Measurements from ENCODE around the gene SREBF1. TPM values are rescaled to one million over a fixed set of nuclear protein-coding genes. Genes with fewer than 3 reads are reported as not detected.
A peak's percentile ranks its signal among the peaks of the same experiment; 100 is the strongest.

Gene SREBF1
- total RNA-seq, 1 donor: 92.0 TPM

DNA sequence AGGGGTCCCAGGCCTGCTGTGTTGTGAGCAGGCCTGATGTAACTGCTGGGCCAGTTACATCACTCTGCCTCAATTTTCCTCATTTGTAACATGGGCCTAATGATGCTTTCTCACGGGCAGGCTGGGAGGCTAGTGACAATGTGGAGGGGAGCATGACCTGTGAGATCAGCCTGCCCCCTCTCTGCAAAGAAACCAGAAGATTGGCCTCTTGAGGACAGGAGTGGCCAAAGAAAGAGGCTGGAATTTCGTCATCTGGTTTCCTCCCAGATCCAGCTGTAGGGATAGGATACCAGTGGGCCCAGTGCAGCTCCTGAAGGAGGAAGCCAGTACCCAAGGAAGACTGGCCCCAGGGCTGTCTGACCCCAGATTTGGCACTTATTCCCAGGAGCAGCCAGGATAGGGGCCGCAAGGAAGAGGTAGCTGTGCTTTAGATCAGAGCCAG lies 615 bp upstream of the SREBF1 start:
- peak; percentile 93 for DNase-seq (ENCODE audit: low read depth)
- peak overlapping the region; percentile 82 for H3K4me3 ChIP-seq (ENCODE audit: low read depth, low read length)
- TF ChIP-seq, protein P1, sequence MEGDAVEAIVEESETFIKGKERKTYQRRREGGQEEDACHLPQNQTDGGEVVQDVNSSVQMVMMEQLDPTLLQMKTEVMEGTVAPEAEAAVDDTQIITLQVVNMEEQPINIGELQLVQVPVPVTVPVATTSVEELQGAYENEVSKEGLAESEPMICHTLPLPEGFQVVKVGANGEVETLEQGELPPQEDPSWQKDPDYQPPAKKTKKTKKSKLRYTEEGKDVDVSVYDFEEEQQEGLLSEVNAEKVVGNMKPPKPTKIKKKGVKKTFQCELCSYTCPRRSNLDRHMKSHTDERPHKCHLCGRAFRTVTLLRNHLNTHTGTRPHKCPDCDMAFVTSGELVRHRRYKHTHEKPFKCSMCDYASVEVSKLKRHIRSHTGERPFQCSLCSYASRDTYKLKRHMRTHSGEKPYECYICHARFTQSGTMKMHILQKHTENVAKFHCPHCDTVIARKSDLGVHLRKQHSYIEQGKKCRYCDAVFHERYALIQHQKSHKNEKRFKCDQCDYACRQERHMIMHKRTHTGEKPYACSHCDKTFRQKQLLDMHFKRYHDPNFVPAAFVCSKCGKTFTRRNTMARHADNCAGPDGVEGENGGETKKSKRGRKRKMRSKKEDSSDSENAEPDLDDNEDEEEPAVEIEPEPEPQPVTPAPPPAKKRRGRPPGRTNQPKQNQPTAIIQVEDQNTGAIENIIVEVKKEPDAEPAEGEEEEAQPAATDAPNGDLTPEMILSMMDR (IDR thresholded peaks at IDR 0.05; ENCODE audit: insufficient read depth, low read depth, low read length): no peak

- TF ChIP-seq, protein P1 (IDR thresholded peaks at IDR 0.05; ENCODE audit: insufficient read depth, low read depth, low read length): no peak
- peak overlapping the region; percentile 82 for H3K4me3 ChIP-seq (ENCODE audit: low read depth, low read length)
- peak; percentile 93 for DNase-seq (ENCODE audit: low read depth)
Observed at GRCh38 chr17:17836250-17836817, 452 bp downstream of the SREBF1 start.

DNA sequence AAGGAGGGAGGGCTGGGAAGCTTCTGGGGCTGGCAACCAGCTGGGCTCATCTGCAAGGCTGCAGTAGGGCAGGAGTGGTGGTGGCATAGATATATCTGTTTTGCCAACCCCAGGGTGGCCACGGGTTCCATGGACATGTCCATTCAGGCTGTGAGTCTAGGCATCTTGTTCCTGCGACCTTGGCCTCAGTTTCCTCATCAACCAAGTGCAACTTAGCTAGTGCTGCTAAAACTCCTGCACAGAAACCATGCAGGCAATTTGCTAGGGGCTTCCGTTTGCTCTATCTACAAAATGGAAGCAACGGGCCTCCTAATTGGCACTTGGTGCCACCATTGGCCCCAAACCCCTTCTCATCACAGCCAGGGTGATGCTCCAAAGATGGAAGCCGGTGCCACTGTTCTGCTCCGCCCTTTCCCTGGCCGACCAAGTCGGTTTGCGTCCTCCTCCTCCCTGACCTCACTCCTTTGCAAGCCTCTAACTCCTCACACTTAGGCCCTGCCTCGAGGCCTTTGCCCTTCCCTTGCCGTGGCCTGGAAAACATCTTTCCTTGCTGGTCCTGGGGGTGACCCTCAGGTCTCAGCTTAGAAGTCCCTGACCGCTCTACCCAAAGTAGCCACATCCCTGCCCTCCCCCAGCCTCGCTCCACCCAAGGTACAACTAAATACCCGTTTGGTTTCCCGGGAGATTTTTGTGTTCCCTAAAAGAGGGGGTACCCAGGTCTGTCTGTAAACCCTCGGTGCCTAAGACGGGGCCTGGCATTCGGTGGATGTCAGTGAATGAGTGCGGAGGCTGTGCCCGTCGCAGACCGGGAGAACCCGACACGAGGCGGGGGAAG lies 1.2 kb downstream of the SREBF1 start:
- TF ChIP-seq, protein P1 (IDR thresholded peaks at IDR 0.05; ENCODE audit: insufficient read depth, low read depth, low read length): no peak
- no peak for DNase-seq (ENCODE audit: low read depth)
- H3K4me3 ChIP-seq (ENCODE audit: low read depth, low read length): peak overlapping the region; percentile 82

GRCh38 chr17:17834974-17835373 lies 1.8 kb downstream of the SREBF1 start:
- TF ChIP-seq, protein P1 (IDR thresholded peaks at IDR 0.05; ENCODE audit: insufficient read depth, low read depth, low read length): no peak
- H3K4me3 ChIP-seq (ENCODE audit: low read depth, low read length): peak overlapping the region; percentile 82
- no peak for DNase-seq (ENCODE audit: low read depth)

- H3K4me3 ChIP-seq (ENCODE audit: low read depth, low read length): no peak overlapping the region
- TF ChIP-seq, protein P1 (IDR thresholded peaks at IDR 0.05; ENCODE audit: insufficient read depth, low read depth, low read length): no peak
- DNase-seq (ENCODE audit: low read depth): no peak
Observed at GRCh38 chr17:17833658-17834357, 3.0 kb downstream of the SREBF1 start.

DNA sequence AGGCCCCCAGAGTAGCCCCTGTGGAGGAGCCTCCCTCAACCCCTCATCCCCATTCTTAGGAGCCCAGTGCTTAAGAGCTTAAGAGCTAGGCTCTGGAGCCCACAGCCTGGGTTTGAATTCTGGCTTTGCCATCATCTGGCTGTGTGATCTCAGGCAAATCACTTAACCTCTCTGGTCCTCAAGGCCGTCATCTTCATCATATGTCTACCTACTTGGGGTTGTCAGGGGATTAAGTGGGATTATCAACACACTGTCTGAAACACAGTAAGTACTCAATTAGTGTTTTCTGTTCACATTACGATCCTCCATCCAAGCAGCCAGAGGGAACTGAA lies 4.8 kb downstream of the SREBF1 start:
- no peak overlapping the region for H3K4me3 ChIP-seq (ENCODE audit: low read depth, low read length)
- TF ChIP-seq, protein P1 (IDR thresholded peaks at IDR 0.05; ENCODE audit: insufficient read depth, low read depth, low read length): no peak

More for the DNA sequence above, 4.8 kb downstream of the SREBF1 start:
- no peak for DNase-seq (ENCODE audit: low read depth)

Data from fibroblast of villous mesenchyme (primary cell).